ENCODE results near the gene SS18L1.

SS18L1 gene

DNA sequence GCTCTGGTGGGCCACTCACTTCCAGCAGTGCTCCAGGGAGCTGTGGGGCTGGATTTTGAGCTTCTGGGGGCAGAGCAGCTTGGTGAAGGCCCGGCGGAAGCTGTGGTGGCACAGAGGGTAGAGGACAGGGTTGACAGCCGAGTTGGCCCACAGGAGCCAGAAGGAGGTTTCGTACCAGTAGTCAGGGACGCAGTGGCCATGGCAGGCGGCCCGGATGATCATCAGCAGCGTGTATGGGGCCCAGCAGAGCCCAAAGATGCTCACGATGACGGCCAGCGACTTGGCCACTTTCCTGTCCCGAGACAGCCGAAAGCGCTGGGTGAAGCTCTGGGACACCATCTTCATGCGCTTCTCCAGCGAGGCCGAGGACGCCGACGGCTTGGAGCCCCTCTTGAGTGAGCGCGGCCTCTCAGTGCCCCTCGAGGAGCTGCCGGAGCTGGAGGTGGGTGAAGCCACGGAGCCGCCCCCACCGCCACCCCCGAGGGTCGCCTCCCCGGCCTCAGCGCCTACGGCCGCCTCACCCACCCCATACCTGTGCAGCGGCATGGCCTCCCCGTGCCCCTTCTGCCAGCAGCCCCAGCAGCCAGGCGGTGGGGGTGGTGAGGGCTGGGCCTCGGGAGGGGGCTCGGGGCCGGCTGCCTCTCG is 72.5 kb downstream of the SS18L1 start:
- no peak for DNase-seq

DNA sequence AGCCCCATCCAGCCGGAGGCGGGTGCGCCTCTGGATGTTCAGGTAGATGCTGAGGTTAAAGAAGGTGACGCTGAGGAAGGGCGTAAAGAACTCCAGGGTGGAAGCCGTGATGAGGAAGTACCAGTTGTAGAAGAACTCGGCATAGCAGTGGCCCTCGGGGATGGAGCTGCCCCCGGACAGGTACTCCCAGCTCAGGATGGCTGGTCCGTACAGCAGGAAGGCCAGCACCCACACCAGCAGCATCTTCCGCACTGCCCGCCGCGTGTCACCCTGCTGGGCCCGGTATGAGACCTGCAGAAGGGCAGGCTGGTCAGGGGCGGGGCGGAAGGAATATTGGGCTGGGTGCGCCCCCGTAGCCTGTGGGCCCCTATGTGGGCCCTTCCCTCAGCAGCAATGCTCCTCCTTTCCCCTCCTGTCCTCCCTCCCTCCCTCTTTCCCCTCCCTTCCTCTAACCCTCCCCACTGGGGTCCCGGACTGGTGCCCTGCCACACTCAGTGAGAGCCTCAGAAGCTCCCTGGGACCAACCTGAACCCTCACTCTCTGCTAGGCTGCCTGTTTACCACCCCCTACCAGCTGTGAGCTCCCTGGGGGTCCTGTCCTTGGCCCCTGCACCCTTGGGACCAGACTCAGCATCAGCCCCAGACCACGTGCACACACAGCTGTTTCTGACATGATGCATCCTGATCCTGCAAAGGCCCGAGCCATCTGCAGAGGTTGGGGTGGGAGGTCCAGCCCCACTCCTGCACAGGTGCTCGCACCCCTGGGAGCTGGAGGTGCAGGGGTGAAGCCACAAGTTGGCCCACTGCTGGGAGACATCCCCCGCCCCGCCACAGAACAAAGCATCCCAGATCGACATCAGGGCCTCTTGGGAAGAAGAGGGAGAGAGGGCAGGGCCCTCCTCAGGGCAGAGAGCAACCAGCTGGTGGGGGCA is 73.3 kb downstream of the SS18L1 start:
- DNase-seq = no peak

DNA sequence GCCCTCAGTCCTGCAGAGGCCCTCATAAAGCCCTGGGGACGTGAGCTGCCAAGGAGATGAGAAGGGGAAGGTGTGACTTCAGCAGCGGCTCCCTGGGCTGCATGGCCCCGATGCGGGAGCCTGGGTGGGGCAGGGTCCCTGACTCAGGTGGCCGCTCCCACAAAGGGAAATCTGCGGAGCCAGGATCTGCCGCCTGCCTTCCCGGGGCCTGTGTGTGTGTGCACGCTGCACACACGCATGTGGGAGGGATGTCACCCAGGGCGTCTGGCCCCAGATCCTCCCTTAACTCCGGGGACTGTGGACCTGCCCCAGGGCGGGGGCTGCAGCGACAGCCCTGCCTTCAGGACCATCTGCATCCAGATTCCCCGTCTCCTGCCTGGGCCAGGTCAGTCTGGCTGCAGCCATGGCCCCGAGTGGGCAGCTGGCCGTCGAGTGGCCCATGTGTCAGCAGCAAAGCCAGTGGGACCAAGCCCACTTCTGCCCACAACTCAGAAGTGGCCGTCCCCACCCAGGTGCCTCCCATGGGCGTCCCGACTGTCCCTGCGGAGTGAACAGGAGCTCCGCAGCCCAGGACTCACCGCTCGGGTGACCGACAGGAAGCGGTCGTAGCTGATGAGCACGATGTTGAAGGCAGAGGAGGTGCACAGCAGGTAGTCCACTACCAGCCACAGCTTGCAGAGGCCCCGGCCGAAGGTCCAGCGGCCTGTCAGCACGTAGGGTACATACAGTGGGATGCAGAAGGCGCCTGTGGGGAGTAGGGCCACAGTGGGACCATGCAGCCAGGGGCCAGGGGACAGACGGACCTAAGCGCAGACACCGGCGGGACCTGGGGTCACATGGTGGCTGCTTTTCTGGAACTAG is 74.6 kb downstream of the SS18L1 start:
- DNase-seq = no peak

DNA sequence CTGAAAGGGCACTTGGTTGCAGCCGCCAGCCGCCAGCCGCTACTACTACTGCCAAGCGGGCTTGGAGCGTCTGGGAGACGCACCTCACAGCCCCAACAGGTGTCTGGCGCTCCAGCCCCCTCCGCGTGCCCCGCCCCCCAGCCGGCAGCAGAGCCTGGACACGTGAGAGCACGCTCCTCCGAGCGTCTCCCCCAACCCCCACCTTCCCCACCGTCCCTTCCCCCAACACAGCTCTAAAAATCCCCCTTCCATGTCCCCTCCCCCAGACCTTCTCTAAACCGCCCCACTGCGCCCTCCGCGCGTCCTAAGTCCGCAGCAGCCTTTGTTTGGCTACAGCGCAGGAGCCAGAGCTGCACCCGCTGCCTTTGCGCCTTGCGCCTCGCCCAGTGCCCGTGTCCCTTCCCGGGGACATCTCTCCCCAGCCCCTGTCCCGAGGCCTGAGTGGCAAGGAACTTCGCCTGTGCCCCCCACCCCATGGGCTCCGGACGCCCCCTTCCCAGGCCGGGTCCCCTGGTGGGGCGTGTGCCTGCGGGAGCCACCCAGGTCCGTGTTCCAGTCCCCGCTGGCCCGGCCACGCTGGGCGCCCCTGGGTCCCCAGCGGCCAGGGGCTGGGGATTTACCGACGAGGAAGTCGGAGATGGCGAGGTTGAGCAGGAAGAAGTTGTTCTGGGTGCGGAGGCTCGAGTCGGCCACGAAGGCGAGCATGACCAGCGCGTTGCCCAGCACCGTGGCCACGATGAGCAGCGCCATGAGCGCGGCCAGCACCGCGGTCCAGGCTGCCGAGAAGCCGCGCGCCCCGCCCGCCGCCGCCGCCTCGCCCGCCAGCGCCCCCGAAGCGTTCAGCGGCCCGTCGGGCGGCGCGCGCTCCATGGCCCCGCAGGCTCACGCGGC is 75.8 kb downstream of the SS18L1 start:
- no peak for DNase-seq

DNA sequence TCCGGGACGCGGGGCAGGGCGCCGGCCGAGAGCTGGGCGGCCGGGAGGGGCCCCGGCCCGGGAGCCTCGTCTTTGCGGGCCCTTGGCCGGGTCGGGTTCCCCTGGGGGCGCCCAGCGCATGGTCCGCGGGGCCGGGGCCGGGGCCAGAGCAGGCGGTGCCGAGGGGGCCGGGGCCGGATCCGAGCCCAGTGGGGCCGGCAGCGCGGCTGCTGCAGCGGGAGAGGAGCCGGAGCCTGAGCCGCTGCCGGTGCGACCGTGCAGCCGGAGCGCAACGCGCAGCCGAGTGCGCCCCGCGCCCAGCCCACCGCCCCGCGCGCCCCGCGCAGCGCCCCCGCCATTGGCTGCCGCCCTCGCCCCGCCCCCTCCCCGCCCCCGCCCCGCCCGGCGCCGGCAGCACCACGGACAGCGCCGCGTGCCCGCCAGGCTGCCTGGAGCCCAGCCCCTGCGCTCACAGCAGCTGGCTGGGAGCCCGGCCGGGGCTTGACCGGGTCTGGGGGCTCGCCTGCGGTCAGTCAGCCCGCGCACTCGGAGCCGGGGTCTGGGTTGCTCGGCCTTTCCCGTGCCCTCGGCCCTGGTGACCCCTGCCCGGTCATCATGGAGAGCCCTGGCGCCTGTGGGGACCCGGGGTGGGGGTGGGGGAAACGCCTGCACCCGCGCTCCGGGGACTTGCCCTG is 76.6 kb downstream of the SS18L1 start, which contains the start of gene HRH3:
Gene HRH3, minus strand, starts transcription at position 287 of the 674 bp plus-strand sequence. CDS start 308 bp downstream, outside the sequence.
- no peak for DNase-seq

DNA sequence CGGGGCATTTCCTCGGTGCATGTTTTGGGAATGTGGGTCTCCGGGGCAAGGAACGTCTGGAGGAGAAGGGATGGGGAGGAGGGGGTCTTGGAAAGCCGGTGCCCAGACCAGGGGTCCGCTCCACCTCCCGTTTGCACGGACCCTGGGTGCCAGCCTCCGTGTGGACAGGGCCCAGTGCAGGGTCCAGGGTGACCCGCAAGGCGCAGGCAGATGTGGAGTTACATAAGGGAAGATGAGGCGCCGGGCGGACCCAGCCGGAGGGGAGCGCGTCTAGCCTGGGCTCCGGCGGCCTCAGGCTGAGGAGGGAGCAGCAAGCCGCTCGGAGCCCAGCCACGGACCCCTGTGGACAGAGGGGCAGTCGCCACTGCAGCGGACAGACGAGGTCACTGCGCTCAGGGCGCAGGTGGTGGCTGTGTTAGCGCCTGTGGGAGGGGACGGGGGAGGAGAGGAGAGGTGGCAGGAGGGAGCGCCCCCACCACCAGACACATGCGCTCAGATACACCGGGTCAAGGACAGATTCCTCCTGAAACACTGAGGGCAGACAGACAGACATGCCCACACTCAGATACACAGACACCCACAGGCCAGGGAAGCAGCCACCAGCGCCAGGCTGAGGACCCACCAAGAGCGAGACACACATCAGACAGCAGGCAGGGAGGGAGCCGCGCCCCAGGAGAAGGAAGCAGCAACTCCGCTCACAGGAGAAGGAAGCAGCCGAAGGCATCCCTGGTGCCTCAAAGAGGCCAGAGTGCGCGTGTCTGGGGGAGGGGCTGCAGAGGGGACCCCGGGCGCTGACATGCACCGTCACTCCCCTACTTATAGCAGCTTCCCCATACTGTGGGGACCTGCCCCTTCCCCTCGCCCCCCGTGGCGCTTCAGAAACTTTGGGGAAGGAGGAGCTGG is 77.3 kb downstream of the SS18L1 start:
- no peak for DNase-seq

DNA sequence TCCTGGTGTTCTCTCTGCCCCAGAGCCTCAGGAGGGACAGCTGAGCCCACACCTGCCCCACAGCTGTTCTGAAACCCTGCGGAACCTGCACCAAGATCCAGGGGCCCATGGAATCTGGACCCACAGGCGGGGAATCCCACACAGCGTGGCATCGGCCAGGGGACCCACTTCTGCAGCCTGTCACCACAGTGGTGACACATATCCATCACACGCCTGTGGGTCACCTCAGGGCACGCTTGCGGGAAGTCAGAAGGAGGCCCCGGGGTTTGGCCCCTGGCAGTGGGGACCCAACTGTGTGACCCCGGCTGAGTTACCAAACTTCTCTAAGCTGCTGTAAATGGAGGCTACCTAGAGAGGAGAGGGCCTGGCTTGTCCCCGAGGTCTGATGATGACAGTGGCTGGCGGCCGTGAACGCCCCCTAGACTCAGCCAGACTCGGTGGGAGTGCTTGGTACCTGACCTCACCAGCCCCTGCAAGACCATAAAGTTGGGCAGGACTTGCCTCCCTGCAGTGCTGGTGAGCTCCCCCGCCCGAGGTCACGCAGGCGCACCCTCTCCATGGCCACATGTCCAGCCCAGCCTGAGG is 78.8 kb downstream of the SS18L1 start:
- no peak for DNase-seq

DNA sequence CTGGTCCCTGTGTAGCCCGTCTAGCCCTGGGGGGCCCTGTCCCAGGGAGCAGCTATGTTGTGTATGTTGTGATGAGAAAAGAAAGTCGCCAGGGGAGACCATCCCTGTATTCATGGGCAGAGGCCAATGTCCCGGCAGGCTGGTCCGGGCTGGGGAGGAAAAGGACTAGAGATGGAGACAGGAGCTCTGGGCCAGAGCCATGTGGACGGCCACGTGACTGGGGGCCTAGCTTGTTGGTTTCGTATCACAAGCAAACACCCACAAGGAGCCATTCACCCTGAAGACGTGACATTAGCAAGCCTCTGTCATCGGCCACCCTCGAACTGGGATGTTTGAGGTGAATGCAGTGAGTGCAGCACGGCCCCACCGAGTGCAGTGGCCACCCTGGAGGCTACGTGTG is 79.4 kb downstream of the SS18L1 start:
- no peak for DNase-seq

DNA sequence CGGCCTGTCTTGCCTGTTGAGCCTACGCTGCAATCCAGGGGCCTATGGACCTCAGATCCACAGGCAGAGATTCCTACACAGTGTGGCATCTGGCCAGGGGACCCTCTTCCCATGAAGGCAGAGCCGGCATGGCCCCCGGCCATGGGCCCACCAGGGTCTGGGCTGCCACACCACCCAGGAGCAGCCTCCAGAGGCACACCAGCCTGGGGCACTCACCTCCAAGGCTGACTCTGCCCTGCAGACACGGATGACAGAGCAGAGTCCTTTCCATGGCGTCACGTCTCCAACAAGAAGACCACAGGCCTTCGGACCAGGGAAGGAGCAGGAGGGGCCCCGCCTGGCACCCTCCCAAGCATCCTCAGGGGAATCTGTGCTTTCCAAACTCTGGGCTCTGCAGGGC is 80.0 kb downstream of the SS18L1 start:
- no peak for DNase-seq

DNA sequence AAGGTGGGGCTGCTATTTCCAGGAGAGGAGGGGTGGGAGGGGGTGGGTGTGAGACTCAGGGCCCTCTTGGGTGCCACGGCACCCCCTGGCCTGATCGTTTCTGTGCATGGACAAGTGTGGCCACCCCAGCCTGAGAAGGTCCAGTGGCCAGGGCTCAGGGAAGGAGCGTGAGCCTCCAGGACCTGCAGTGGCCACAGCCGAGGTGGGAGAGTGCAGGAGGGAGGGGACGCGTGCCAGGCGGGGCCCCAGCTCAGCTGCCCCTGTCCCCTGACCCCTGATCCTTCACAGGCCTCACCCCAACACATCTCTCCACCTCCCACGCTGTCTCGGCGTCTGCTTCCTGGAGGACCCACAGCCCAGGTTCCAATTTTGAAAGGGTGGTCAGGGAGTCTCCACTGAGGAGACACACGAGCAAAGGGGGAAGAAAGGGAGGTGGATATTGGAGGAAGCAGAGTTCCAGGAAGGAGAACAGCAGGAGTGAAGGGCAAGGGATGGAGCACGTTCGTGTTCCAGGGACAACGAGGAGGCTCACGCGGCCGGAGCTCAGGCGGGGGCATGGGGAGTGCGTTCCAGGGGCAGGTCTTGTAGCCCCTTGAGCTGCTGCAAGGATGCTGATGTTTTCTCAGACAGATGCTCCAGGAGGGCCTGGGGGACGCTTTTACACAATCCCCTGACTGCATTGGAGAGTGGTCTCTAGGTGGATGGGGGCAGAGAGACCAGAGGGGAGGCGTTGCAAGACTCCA is 80.7 kb downstream of the SS18L1 start:
- DNase-seq = no peak

DNA sequence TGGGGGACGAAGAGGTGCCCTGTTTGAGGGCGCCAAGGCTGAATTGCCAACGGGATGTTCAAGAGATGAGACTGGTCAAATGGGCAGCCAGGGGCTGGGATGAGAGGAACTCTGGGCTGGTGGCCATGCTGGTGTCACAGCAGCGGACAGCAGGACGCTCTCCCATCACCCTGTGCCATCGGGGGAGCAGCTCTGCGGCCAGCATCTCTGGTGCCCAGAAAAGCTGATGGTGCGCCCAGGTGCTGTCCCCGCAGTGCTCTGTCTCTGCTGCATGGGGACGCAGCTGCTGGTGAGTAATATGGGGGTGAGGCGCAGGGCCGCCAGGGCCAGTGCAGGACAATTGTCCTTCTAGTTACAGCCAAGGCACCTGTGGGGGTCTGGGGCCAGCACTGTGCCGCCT is 81.5 kb downstream of the SS18L1 start:
- no peak for DNase-seq

DNA sequence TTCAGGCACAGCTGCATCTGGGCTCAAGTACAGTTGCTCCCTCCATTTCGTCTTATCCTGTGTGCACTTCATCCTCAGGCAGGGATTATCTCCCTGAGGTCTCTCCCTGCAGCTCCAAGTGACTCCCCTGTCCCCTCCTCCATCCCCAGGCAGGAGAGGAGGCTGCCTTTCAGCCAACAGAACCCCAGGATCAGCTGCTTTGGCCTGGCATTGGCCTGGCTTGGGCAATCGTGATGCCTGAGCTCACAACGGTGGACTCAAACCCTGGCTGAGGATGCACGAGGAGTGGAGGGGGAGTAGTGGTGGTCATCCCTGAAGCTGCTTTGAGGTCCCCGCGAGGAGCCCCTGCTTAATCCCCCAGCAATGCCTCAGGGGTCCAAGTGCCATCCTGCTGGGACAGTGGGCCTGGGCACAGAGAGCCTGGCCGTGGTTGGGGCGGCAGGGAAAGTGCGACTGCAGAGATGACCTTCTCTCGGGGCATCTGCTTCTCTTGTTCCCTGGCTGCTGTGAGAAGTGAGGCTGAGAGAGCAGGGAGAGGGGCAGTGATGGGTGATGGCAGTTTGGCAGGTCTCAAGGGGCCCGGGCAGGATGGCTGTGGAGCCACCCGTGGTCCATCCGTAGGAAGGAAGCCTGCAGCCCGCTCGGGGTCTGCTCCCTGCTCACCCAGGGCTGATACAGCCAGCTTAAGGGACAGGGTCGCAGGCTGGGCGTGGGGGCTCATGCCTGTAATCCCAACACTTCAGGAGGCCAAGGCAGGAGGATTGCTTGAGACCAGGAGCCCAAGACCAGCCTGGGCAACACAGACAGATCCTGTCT is 82.5 kb downstream of the SS18L1 start:
- DNase-seq = no peak

DNA sequence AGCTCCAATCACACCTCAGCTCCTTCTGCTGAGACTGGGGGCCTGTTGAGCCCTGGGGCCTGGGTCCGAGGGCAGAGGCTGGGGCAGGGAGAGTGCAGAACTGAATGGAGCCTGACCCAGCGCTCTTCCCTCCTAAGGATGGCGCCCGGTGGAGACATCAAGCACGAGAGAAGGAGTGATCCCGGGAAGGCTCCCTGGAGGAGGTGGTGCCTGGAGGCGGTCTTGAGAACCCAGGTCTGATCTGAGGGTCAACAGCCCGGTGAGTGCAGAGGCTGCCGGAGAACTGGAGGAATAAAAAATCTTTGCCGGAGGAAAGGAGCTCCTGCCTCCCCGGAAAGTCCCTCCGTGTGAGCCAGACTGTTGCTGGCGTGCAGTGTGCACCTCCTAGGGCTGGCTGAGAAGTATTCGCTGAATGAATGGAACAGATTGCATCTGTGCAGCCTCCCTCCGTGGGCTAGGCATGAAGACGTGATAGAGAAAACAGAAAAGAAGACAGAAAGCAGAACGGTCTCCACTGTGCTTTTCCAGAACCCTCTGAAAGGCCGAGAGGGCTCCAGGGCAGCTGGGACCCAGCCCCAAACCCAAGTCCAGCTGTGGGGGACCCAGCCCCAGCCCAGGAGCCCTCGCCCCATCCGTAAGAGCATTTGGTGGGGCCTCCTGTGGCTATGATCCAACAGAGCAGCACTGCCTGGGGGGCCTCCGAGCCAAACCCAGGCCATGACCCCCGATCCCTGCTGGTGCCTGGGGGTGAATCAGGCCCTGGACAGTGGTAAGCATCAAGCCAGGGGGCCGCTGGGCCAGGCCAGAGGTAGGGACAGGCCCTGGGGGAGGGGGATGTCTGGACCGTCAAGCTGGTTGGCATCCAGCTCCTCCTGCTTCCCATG is 83.4 kb downstream of the SS18L1 start:
- DNase-seq = no peak

DNA sequence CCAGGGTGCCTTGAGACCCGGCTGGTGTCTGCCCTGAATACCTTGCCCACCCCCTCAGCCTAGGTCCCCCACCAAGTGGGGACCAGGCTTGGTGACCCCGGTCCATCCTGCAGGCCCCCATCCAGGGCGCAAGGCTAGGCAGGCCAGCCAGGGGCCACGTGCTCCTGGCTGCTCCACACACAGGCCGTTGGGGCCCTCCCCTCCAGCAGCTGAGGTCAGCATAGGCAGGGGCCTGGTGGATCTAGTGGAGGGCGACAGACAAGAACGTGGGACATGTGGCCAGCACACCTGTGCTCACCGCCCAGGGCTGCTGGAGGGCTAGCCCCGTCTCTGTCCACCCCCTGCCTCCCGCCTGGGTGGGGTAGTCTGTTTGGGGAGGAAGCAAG is 84.0 kb downstream of the SS18L1 start:
- DNase-seq = no peak

DNA sequence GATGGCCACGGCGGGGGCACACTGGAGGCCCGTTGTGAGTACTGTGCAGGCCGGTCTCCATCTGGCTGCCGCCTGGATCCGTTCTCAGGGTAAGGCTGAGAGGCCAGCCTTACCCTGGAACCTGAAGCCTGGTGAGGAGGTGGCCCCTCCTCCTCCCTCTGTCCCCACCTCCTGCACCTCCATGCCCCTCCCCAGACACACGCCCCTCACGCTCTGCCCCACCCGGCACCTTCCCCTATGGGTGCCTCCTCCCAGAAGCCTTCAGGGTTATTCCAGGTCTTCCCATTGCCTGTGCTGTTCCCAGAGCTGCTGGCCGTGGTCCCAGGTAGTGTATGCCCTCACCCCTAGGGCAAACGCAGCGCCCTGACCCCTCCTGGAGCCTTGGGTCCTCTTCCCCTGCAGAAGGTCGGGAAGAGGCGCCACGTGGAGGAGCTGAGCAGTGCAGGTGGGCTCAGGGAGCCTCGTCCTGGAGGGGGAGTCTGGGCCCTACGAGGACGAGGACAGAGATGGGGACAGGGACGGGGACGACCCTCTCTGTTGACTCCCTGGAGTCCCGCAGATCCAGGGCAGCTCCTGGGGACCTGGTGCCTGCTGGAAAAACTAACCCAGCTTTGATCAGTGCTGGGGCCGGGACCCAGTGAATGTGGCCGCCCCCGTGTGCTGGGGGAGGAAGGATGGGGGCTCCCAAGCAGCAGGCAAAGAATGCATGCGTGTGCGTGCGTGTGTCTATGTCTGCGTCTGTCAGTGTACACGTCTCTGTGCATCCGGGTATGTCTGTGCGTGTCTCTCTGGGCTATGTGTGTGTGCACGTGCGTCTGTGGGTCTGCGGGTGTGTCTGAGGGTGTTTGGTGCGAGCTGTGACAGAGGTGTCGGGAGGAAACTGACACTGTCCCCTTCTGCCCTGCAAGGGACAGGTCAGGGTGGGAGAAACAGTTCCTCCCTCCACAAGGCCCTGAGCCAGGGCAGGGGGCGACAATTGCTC is 84.7 kb downstream of the SS18L1 start:
- no peak for DNase-seq

DNA sequence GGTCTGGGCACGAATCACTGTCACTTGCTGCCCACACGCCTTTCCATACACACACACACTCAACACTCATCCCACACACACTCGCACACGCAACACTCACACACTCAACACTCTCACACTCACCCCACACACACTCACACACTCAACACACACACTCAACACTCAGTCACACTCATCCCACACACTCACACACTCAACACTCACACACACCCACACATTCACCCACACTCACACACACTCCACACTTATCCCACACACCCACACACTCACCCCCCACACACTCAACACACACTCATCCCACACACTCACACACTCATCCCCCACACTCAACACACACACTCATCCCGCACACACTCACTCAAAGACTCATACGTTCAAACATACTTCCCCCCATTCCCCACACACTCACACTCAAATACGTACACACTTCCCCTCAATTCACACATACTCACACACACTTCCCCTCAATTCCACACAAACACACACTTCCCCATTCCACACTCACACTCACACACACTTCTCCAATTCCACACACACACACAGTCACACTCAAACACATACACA is 85.5 kb downstream of the SS18L1 start:
- DNase-seq = no peak

Measured in inflammatory macrophage treated with lipopolysaccharide for 4 hours (primary cell).